ENCODE measurements around the gene VEZF1. TPM values are rescaled to one million over a fixed set of nuclear protein-coding genes. Genes with fewer than 3 reads are reported as not detected.

Gene VEZF1
- total RNA-seq, 2 experiments from 2014 or later = 17.9 to 19.6 TPM

- Mint-ChIP-seq H3K4me1 (ENCODE audit: low read depth) (peaks cover 21% of the 10 kb centered on the region), H3K4me3 (no peak overlapping the region), H3K9me3 (no peaks in the 10 kb centered on the region), H3K36me3 (ENCODE audit: low read depth) (no peaks in the 10 kb centered on the region), H3K27me3 (peaks cover 7% of the 10 kb centered on the region), H3K27ac (no peak overlapping the region)
- POLR2A ChIA-PET = no interaction called here
- no peak for TF ChIP-seq CTCF (IDR thresholded peaks at IDR 0.05)
- intact Hi-C loops (cut with micrococcal nuclease) = no loop called here
- CTCF ChIA-PET = interaction anchor here (1.4 to 3.1 kb wide), 2 partner anchors 10 to 18 kb away, joined by 4 to 10 read pairs; no protein-coding TSS in a partner anchor
- DNase-seq = no peak
- no peak for ATAC-seq
Measured at GRCh38 chr17:57938061-57938502, 50.0 kb downstream of the VEZF1 start.

- Mint-ChIP-seq H3K27ac (no peak overlapping the region), H3K4me1 (ENCODE audit: low read depth) (peaks cover 21% of the 10 kb centered on the region), H3K36me3 (ENCODE audit: low read depth) (no peaks in the 10 kb centered on the region), H3K27me3 (peaks cover 7% of the 10 kb centered on the region), H3K4me3 (no peak overlapping the region), H3K9me3 (no peaks in the 10 kb centered on the region)
- TF ChIP-seq CTCF (IDR thresholded peaks at IDR 0.05) = no peak
- intact Hi-C loops (cut with micrococcal nuclease) = no loop called here
- CTCF ChIA-PET = interaction anchor here (1.4 to 3.1 kb wide), 2 partner anchors 10 to 19 kb away, joined by 4 to 10 read pairs; no protein-coding TSS in a partner anchor
- ATAC-seq (no peak), DNase-seq (no peak)
- POLR2A ChIA-PET = no interaction called here
Measured at GRCh38 chr17:57937492-57937891, 50.6 kb downstream of the VEZF1 start.

GRCh38 chr17:57935833-57936807, 51.9 kb downstream of the VEZF1 start:
- DNase-seq = no peak
- Mint-ChIP-seq H3K4me1 (ENCODE audit: low read depth) (peaks cover 16% of the 10 kb centered on the region), H3K4me3 (no peak overlapping the region), H3K27me3 (peaks cover 7% of the 10 kb centered on the region), H3K27ac (no peak overlapping the region), H3K9me3 (no peaks in the 10 kb centered on the region), H3K36me3 (ENCODE audit: low read depth) (no peaks in the 10 kb centered on the region)
- ATAC-seq = no peak
- intact Hi-C loops (cut with micrococcal nuclease) = no loop called here
- no peak for TF ChIP-seq CTCF (IDR thresholded peaks at IDR 0.05)
- CTCF ChIA-PET = interaction anchor here (2.1 kb wide), 1 partner anchor 43 kb away, joined by 6 read pairs; no protein-coding TSS in a partner anchor
- POLR2A ChIA-PET = interaction anchor here (1.1 kb wide), 2 partner anchors 62 to 157 kb away, joined by 3 read pairs; no protein-coding TSS in a partner anchor

- no peak overlapping the region for H3K4me3 Mint-ChIP-seq
- no peaks in the 10 kb centered on the region for H3K36me3 Mint-ChIP-seq (ENCODE audit: low read depth)
- H3K9me3 Mint-ChIP-seq = no peaks in the 10 kb centered on the region
- intact Hi-C loops (cut with micrococcal nuclease) = no loop called here
- no peaks in the 10 kb centered on the region for H3K4me1 Mint-ChIP-seq (ENCODE audit: low read depth)
- no peak overlapping the region for H3K27ac Mint-ChIP-seq
- ATAC-seq (no peak), DNase-seq (no peak)
- no peak for TF ChIP-seq CTCF (IDR thresholded peaks at IDR 0.05)
- ChIA-PET CTCF (interaction anchor here (1.2 kb wide), 1 partner anchor 11 kb away, joined by 3 read pairs; no protein-coding TSS in a partner anchor), POLR2A (interaction anchor here (1.7 kb wide), 1 partner anchor 66 kb away, joined by 5 read pairs; no protein-coding TSS in a partner anchor)
- peaks cover 6% of the 10 kb centered on the region for H3K27me3 Mint-ChIP-seq
Measured at GRCh38 chr17:57931488-57932137, 56.4 kb downstream of the VEZF1 start.

All from activated CD8-positive, alpha-beta T cell treated with anti-CD3 and anti-CD28 coated beads for 36 hours (primary cell).